HG03565 (cell line): Measurements from ENCODE around the gene GP1BA.
A peak's percentile ranks its signal among the peaks of the same experiment; 100 is the strongest.

Experiments
- ATAC-seq: cut with Tn5 transposase; IDR thresholded peaks from one replicate; pipeline ENCODE4 v1.9.1; 2021; ENCODE audit warnings: mild to moderate bottlenecking, moderate library complexity; ENCODE audit not compliant: unreplicated experiment

GP1BA gene

GRCh38 chr17:4931963-4932362, at the start of gene GP1BA:
Gene GP1BA, plus strand, starts transcription at chr17:4932277. Its CDS starts 328 bp downstream, at chr17:4932605.
- no peak for ATAC-seq

GRCh38 chr17:4884489-4884888, 47.6 kb upstream of the GP1BA start:
- no peak for ATAC-seq

DNA sequence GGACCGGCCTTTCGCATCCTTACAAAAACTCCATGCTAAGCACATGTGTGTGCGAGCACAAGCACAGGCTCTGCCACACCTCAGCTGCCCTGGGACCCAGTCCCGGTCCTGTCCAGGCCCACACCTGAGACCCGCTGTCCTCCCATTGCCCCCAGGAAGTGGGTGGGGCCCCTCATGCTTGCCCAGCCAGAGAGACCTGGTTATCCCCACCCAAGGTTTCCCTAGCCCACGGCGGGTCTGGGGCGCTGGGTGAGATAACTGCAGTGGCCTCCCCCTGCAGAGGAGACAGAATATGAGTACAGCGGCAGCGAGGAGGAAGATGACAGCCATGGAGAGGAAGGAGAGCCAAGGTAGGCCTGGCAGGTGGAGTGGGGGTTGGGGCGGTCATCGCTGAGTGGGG, 45.2 kb upstream of the GP1BA start:
- no peak for ATAC-seq

- no peak for ATAC-seq
Measured at GRCh38 chr17:4887581-4887980, 44.5 kb upstream of the GP1BA start.

DNA sequence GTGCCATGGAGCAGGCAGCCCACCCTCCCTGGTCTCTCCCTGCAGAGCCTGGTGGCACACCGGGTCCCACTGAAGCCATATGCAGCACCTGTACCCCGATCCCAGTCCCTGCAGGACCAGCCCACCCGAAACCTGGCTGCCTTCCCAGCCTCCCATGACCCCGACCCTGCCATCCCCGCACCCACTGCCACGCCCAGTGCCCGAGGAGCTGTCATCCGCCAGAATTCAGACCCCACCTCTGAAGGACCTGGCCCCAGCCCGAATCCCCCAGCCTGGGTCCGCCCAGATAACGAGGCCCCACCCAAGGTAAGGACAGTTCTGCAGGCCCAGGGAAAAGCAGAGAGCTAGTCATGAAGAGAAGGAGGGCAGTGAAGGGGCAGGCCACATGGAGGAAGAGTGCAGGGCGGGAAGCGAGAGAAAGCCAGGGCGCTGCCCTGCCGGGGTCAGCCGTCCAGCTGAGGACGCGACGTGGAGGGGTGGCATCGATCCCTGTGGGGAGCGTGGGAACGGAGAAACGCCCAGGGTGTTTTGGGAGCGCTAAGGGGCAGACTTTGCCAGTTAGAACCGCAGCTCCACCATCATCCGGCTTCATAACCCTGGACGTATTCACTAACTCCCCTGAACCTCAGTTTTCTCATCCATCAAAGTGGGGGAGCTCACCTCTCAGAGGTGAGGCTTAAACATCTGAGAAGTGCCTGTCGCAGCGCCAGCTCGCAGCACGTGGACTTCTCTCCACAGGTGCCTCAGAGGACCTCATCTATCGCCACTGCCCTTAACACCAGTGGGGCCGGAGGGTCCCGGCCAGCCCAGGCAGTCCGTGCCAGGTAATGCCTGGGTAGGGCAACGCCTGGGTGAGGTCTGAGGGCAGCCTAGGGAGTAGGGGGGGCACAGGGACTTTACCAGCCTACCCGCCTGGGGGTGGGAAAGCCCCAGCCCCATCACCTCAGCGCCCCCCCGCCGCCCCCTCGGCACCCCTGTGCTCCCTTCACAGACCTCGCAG, 40.4 kb upstream of the GP1BA start:
- ATAC-seq: no peak

DNA sequence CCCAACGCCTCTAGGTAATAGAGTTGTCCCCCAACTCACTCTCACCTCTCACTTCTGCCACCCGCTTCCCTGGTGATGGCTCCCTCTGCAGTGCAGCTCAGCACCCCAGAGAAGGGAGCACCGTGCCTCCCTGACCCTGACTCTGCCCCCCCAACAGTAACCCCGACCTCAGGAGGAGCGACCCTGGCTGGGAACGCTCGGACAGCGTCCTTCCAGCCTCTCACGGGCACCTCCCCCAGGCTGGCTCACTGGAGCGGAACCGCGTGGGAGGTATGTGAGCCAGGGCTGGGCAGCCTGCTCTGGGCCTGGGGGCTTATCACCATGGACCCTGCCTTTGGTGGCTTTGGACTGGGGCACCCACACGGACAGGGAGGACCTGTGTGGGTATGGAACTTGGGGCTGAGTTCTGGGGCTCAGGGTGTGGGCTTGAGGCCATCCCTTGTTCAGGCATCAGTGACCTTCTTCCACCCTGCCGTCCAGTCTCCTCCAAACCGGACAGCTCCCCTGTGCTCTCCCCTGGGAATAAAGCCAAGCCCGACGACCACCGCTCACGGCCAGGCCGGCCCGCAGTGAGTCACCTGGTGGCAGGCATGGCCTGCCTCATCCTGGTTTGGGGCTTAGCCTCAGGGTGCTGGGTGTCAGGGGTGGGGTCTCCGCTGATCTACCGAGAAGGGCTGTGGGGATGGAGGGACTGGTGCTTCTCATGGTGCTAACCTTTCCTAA, 39.4 kb upstream of the GP1BA start:
- no peak for ATAC-seq

DNA sequence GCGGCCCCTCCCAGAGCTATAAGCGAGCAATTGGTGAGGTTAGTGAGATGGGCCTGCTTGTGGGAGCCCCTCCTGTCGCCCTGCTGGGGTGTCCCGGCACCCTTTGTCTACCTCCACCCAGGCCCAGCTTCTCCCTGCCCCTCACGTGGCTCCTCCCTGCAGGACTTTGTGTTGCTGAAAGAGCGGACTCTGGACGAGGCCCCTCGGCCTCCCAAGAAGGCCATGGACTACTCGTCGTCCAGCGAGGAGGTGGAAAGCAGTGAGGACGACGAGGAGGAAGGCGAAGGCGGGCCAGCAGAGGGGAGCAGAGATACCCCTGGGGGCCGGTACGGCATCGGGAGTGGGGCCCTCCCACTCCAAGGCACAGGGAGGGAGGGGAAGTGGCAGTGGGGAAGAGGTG, 38.8 kb upstream of the GP1BA start:
- ATAC-seq: no peak

- no peak for ATAC-seq
Measured at GRCh38 chr17:4893721-4894560, 38.1 kb upstream of the GP1BA start.

GRCh38 chr17:4895121-4895520, 37.0 kb upstream of the GP1BA start:
- ATAC-seq: no peak

- no peak for ATAC-seq
Measured at GRCh38 chr17:4895657-4896331, 36.3 kb upstream of the GP1BA start.

- ATAC-seq: no peak
Measured at GRCh38 chr17:4896332-4897197, 35.5 kb upstream of the GP1BA start.

DNA sequence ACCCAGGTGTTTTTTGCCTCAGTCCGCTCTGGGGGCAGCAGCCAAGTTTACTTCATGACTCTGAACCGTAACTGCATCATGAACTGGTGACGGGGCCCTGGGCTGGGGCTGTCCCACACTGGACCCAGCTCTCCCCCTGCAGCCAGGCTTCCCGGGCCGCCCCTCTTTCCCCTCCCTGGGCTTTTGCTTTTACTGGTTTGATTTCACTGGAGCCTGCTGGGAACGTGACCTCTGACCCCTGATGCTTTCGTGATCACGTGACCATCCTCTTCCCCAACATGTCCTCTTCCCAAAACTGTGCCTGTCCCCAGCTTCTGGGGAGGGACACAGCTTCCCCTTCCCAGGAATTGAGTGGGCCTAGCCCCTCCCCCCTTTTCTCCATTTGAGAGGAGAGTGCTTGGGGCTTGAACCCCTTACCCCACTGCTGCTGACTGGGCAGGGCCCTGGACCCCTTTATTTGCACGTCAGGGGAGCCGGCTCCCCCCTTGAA, 34.8 kb upstream of the GP1BA start:
- no peak for ATAC-seq

GRCh38 chr17:4897785-4898184, 34.3 kb upstream of the GP1BA start:
- no peak for ATAC-seq

- ATAC-seq: no peak
Measured at GRCh38 chr17:4898351-4898750, 33.7 kb upstream of the GP1BA start.

DNA sequence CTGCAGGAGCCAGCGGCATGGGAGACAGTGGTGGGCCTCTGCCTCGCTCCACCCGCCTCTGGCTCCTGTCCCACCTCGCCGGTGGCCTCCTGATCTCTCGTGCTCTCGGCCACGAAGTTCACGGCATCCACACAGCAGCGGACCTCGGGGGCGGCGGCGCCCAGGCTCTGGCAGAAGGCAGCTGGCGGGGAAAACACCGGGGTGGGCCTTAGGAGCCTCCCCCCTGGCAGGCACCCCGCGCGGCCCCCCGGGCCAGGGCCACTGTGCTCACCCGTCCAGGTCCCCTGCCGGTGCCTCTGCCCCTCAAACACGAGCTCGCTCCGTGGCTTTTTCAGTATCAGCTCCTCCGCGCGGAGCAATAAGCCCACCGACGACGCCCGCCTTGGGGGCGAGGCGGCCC, 33.1 kb upstream of the GP1BA start:
- no peak for ATAC-seq

DNA sequence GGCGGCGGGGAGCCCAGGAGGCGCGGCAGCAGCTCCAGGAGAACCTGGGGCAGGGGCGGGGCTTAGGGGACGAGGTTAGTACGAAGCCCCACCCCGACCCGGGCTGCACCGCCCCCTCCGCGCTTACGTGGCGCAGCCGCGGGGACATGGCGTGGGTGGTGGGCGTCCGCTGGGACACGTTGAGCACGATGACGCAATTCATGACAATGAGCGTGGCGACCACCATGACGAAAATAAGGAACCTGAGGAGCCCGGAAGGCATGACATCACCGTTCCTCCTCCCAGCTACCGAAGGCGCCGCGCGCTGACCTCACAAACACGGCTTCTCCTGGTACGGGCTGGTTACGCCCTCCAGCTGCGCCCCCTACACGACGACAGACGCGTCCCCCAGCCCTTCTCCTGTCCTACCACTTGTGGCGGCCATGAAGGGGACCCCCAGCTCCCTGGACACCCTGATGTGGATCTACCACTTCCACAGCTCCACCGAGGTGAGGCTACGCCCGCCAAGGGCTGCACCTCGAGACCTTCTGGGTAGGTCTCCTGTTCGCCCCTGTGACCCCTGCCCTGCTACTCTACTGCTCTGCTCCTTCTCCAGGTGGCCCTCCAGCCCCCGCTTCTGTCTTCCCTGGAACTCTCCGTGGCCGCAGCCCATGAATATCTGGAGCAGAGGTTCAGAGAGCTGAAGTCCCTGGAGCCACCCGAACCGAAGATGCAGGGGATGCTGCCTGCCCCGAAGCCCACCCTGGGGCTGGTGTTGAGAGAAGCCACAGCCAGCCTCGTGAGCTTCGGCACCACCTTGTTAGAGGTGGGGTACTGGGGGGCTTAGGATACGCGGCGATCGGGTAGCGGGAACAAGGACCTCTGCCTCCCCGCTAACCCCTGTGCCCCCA, 32.5 kb upstream of the GP1BA start, which contains the start of gene C17orf107:
C17orf107 (plus strand) TSS at position 196 of the 890 bp plus-strand sequence; CDS start at position 423, 227 bp downstream.
- peak; percentile 44 for ATAC-seq

DNA sequence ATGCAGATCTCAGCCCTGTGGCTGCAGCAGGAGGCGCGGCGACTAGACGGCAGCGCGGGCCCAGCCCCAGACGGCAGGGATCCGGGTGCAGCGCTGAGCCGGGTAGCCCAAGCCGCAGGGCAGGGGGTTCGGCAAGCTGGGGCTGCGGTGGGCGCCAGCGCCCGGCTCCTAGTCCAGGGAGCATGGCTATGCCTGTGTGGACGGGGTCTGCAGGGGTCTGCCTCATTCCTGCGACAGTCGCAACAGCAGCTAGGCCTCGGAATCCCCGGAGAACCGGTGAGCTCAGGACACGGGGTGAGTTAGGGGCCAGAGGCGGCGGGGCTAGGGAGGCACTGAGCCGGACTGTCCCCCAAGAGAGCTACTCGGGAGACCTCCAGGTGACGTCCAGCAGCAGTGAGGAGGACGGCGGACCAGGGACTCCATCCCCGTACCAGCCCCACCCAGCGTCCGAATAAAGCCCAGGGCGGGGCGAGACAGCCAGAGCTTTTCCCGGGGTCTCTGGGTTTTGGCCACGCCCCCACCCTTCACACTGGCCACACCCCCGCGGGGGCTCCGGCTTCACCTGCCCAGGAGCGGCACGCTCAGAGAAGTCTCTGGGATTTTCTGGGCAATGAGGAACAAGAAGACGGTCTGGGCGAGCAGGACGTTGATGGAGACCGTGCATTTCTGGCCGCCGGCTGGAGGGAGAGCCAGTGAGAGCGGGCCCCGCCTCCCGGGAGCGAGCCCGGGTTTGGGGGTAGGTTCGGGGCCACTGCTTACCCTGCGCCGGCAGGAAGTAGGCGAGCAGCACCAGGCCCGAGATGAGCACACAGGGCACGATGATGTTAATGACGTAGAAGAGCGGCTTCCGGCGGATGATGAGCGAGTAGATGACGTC, 31.6 kb upstream of the GP1BA start:
- ATAC-seq: no peak
